Pons (tissue), 1 donor: ENCODE data around the gene MAP3K21.

ENCODE experiments used
- DNase-seq: peaks from one replicate; pipeline ENCODE4 v3.0.0-alpha.2; 2016; ENCODE audit warnings: low spot score

Gene MAP3K21

DNA sequence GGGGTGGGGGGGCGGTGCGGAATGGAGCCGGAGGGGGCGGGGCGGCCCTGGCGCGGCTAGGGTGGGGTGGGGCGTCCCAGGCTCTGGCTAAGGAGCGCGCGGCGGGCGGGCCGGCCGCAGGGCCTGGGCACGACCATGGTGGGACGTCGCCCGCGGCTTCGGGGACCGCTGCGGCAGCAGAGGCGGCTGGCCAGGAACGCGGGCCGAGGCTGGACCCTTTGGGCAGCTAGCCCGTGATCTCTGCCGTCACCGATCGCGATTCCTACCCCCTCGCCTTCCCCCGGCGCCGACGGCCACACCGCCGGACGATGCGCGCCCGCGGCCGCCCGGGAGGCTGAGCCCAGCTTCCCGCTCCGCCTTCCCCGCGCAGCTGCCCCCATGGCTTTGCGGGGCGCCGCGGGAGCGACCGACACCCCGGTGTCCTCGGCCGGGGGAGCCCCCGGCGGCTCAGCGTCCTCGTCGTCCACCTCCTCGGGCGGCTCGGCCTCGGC, at the start of gene MAP3K21:
Gene MAP3K21 (plus strand): TSS at position 74 of the 491 bp plus-strand sequence. CDS start 305 bp downstream, at position 379.
- DNase-seq = no peak

DNA sequence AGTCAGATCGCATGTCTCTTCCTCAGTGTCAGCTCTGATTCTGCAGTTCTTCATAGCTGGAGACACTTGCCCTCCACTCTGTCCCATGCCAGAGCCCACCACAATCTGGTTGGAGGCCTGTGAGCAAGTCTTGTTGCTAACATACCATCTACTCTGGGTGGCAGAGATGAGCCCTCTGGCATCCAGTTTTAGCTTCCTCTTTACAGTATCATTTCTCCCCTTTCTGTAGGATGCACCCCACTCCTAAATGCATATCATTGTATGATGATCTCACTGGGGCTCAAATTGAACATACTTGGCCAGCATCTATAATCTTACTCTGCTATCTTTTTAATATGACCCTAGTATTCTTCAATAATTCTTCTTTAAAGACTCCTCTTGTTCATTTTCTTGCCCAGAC, 48.9 kb upstream of the MAP3K21 start:
- no peak for DNase-seq

DNA sequence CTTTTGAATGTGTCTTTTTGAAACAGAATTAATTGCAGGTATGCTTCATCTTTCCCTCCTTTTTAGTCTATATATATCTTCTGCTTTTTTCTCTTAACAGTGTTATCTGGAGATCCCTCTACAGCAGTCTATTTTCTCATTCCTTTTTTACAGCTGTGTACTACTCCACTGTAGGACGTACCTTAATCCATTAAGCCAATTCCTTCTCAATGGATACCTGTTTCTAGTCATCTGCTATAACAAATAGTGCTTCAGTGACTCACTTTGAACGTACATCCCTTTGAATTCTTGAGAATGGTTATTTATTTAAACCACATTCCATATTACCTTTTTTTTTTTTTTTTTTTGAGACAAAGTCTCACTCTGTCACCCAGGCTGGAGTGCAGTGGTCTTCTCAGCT, 47.6 kb upstream of the MAP3K21 start:
- no peak for DNase-seq

DNA sequence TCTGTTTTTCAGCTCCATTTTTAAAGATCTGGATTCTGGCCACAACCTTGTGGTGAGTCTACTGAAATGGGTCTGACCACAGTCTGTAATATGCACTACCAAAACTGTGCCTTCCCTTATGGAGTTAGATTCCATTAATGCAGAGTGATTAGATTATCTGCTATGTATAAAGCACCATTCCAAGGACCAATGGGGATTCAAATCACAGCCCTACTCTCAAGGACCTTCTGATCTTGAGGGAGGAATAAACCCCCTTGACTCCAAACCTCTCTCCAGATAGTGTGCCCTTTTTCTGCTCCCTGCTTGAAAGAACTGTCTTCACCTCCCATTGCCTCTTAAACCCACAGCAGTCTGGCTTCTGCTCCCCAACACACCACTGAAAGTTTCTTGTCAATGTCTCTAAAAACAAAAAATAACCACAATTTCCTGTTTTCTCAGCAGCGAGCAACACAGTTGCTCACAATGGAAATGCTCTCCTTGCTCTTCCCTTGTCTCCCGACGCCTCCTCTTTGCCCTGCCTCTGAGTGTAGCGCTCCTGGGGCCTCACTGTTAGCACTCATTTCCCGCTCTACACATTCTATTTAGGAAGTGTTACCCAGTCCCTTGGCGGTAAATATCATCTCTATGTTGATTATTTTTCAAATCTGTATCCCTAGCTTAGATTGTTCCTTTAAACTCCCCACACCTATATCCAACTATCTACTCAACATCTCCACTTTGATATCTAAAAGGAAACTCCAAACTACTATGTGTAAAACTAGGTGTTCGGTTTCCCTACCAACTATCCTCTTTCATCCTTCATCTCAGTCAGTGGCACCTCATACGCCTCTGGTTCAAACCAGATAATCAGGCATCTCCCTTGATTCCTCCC, 45.6 kb upstream of the MAP3K21 start:
- peak; percentile 56 for DNase-seq

DNA sequence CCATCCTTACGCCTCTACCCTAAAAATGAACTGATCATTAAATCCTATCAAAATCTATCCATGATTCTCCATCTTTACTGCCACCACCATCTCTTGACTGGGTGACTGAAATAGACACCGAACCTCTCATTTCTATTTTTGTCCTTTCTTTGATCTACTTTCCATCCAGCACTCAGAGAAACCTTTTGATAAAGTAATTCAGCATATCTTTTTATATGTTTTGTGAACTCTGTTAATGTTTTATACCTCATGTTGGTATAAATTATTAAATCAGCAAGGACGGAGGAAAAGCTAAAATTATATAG, 45.0 kb upstream of the MAP3K21 start:
- DNase-seq = no peak

DNA sequence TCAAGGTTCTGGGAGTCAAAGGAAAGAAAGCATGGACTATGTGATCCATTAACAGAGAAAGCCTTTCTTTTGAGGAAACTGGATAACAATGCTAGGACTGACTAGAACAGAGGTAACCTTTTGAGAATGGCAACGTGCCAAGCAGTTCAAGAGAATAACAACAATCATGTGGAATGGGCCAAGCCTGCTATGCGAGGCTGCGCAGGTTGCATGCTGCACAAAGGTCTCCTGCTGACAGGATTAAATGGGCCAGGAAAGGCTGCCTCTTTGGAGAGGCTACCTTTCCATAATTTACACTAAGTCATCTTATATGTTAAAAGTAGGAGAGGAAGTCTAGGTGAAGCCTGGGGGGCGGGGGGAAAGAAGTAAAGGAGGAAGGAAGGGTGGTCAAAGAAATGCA, 37.8 kb upstream of the MAP3K21 start:
- no peak for DNase-seq

DNA sequence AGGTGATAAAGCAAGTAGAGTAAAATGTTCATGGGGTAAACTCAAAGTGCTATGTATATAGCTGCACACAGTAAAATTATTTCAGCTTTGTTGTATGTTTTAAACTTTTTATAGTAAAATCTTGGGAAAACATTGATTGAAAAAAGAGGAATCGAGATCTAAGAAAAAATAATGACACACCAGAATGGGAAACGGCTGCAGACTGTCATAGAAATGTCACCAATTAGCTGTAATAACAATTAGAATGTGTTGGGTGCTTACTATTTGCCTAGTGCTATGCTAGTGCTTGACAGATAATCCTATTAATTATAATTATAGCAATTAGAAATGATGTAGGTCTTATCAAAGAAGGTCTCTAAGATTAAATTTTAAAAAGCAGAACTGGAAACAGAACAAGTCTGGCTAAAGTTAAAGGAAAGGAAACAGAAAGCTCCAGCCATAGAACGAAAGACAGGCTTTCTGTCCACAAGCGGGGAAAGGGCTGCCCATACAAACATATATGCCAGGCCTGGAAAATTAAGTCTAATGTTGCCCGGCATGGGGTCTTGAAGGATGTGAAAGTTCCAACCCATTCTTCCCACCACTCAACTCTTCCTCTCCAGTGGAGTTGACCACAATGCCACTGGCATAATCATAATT, 37.0 kb upstream of the MAP3K21 start:
- DNase-seq = peak; percentile 60

DNA sequence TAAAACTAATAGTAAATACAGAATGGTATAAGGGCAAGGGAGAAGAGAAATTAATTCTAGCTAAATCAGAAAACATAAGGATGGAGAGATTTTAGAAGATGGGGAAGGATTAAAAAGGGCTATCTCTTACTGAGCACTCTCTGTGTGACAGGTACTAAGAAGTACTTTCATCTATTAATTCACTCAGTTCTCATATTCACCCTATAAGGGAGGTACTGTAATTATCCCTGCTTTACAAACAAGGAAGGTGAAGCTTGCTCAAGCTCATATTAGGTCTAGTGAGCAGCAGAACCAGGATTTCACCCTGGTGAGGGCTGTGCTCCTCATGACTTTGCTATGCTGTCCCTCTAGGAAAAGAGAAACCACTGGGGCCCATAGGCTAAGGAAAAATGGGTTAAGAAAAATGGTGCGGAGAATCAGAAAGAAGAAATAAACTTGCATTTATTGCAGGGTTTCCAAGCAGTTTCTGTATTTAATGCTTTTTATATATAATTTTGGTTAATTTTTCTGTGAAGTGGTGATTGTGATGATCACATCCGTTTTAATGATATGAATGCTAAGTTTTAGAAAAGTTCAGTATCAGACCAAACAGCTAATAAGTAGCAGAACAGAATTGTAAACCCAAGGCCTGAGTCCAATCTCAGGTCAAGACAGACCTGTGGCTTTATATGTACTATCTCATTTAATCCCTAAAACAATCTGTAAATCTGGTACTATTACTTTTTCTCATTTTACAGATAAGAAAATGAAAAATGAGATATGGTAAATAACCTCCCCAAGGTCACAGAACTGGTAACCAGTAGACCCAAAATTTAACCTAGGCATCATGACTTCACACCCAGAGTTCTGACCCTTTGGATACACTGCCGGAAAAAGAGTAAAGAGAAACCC, 33.7 kb upstream of the MAP3K21 start:
- DNase-seq = no peak

DNA sequence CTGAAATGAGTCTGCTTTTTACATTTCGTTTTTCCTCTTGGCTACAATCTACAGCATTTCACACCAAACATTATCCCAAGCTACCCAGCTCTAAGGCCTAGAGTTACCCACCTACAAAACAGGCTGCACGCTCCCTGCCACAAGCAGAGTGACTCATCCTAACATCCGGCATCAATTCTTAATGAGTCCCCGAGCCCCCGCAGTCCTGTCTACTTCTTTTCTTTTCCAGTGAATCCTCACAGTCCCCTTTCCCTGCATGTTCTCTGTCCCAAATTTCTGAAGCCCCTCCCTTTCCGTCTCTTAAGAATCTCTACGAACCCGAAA, 32.6 kb upstream of the MAP3K21 start:
- DNase-seq = no peak

DNA sequence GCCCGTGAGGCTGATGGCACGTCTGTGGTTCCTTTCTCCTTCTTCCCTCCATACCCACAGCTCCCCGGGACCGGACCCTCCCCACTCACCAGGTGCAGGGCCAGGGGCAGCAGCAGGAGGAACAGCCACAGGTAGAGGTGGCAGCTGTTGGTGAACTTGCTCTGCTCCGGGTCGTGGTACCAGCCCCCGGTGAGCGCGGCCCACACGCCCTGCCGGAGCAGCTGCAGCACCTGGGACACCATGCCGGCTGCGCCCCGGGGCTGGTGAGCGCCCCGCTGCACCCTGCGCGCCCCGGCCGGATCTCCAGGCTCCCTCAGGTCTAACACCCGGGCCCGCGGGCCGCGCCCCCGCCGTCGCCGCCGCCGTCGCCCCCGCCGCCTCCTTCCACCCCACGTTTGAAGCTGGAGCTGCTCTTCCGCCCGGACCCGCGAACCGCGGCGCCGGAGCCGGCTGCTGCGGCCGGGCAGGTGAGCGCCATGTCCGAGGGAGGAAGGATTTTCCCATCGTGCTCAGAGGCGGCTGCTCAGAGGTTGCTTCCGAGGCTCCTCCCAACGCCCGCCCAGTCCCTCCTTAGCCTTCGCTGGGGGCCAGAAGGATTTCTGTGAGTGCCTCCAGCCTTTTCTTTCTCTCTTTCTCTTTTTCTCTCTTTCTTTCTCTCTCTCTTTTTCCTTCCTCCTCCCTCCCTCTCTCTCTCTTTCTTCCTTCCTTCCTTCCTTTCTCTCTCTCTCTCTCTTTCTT, 32.1 kb upstream of the MAP3K21 start, which contains the start of gene PCNX2:
Gene PCNX2 (minus strand): TSS at position 489 of the 738 bp plus-strand sequence. CDS start 247 bp downstream, at position 242.
- DNase-seq = no peak

DNA sequence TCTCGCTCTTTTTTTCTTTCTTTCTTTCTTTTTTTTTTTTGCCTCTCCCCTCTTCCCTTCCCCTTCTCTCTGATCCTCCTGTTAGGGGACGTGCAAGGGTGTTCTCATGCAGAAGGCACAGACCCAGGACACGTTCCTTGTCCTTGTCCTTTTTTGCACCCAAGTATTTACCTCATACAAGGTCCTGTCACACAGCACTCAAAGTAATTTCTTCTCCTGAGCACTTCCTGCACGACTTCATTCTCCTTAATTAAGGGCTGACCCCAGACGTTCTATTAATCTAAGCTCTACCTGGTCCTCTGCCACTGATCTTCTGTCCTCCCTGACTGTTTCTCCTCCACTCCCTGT, 31.6 kb upstream of the MAP3K21 start:
- no peak for DNase-seq

DNA sequence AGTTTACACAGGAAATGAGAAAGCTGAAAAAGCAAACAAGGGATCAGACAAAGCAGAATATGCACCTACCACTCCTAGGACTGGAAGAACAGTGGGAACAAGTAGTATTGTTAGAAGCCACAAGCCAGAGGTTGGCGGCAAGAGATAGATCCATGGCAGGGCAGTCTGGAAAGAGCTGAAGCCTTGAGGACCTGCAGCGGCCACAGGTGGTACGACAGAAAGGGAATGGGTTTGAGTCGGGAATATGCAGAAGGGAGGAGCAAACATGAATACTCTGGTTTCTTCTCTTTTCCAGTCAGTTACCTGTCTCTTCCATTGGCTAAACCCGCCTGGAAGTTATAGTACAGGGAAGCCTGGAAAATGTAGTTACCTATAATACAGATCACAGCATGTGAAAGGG, 28.1 kb upstream of the MAP3K21 start:
- DNase-seq = no peak

DNA sequence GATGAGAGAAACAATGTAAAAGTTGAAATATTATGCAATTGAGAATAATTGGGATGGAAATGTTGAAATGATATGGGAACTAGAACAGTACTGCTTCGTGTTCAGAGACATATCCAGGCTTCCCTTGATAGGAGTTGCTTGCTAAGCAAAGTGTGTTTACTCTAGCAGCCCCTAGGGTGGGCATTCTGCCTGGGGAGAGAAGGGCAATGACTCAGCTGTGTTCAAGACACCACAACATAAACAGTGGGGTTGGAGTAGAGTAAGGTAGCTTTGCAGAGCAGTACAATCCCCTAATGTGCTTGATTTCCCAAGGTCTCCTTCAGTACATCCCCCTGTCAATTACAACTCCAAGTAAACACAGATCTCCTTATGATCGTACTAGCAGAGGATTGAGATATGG, 27.2 kb upstream of the MAP3K21 start:
- DNase-seq = no peak

DNA sequence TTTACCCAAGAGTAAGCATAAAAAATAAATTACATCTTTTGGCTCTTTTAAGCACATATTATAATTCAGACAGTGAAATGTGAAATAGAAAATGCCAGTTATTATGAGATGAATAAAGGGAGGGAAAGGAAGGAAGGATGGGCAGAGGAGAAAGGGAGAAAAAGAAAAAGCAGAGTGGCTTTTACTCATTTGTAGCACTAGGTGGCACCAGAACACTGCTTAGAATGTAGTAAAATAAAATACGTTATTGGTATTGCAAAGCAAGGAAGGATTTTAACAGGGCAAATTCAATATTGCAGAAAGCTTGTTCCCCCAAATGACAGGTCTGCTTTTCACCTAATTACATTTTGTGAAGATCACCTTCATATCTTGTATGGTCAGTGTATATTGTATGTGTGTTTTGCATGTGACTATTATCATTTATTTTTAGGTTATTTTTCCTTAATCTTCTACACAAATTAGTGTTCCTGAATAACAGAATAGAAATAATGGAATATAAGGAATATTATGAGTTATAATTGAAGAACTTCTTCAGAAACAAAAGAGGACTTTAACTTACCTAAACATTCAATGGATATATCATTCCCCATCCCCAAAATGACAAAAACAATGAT, 22.9 kb upstream of the MAP3K21 start:
- DNase-seq = peak; percentile 45

DNA sequence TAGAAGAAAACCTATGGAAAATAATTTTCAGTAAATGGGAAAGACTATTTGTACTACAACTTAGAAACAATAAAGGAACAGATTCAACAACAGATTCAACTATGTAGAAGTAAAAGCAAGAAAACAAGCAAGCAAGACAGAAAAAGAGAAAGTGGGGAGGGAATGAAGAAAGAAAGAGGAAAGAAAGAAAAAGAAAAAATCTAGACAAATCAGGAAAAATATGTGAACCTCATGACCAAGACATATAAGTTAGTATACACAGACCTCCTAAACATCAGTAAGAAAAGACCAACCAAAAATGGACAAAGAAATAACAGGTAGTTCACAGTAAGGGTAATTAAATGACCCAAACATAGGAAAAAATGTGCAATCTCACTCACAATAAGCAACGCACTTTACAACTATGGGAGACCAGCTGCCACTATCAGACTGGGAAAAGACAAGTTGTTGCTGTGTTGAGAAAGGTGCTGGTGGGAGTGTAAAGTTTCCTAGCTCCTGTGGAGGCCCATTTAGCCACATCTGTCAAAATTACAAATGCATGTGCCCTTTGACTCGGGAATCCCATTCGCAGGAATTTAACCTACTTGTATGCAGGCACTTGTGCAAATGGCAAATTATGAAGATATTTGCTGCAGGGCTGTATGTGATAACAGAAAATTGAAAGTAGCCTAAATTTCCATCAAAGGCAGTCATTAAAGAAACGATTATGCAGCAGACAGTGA, 13.9 kb upstream of the MAP3K21 start:
- DNase-seq = no peak

DNA sequence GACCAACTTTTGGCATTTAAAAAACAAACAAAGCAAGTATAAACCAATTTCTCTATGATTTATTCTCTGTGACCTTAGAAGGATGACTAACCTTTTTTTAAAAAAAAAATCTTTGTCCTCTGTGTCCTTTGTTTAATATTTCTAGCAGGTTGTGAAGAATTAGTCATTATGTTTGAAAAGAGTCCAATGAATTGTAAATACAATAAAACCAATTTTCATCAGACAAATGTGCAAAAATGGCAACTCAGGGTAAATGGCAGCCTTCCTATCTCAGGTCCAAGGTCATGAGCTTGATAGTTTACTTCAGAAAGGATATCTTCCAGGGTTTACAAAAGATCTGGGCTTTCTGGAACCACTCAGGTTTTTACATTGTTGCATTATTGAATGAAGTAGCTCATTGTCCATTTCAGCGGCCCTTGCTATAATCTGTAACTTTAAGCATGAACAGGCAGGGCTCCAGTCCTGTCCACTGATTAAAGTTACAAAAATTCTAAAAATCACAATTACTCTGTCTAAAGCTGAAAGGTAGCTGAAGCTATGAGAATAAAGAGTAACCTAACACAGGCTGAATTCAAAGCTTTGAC, 11.7 kb upstream of the MAP3K21 start:
- DNase-seq = no peak

DNA sequence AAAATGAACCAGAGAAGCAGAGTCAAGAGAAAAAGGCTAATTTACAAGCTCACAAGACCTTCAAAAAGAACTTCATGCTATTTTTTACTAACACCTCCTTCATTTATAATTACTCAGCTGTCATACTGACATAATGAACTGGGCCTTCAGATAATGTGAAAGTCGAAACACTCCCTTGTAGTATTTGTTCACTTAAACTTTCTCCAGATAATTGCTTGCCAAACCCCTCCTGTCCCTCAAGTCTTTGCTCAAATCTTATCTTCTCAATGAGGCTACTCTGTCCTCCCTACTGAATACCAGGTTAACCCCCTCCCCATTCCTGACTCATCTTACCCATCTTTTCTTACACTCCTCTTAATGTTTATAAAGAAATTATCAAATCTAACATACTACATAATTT, 11.1 kb upstream of the MAP3K21 start:
- DNase-seq = no peak

DNA sequence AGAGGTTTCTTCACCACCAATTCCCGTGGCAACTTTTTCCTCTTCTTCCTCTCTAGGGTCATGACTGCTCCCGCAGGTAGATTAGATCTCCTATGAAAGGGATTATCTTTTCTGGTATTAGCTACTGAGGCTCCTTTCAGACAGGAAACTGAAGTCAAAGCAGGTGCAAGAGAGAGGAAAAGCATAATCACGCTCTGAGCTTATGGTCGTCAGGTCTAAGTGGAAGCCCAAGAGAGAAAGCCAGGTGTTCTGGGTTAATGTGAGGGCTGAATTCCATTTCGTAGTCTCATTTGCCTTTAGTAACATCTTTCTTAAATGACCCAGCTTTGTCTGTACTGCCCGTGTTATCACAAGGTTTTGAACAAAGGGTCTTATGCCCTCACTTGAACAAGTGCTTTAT, 8.3 kb upstream of the MAP3K21 start:
- DNase-seq = no peak

DNA sequence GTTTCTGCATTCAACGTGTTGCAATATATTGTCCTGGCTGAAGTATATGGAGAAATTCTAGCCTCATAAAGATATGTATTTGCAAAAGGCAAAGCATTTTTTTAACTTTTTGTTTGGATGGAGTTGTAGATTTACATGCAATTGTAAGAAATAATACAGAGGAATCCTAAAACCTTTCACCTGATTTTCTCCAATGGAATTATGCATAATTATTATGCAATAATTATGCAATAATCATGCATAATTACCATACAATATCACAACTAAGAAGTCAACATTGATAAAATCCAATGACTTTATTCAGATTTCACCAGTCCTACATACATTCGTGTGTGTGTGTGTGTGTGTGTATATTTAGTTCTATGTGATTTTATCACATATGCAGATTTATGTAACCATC, 7.5 kb upstream of the MAP3K21 start:
- DNase-seq = no peak

DNA sequence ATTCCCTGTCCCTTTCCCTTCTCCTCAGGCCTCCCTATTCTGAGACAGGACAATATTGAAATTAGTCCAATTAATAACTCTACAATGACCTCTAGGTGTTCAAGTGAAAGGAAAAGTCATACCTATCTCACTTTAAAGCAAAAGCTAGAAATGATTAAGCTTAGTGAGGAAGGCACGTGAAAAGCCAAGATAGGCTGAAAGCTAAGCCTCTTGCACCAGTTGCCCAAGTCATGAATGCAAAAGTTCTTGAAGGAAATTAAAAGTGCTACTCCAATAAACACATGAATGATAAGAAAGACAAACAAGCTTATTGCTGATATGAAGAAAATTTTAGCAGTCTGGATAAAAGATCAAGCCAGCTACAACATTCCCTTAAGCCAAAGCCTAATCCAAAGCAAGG, 3.8 kb upstream of the MAP3K21 start:
- DNase-seq = no peak

DNA sequence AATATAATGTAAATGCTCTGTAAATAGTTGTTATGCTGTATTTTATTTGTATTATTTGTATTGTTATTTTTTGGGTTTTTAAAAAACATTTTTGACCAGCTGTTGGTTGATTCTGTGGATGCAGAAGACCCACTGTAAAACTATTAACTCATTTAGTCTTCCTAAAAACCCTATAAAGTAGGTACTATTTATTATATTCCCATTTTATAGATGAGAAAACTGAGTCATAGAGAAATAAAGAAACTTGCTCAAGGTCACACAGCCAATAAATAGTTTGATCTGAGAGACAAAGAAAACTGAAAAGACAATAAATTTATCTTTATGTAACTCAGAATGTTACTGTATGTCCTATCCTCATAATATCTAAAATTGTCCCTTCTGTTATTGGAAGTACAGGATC, 1.2 kb upstream of the MAP3K21 start:
- DNase-seq = no peak
